Gastroesophageal sphincter (tissue), 3 donors: ENCODE data around the gene SIPA1.

Experiments
- CTCF ChIP-seq, 4 experiments: fragments of 200-600 bp in 2 of 4; fragments of 450-650 bp in 2 of 4; sonication (generic) in 1 of 4; IDR thresholded peaks; one replicate each; pipeline ENCODE4 v1.5.1; 2017 to 2019; ENCODE audit warnings: antibody characterized with exemption in 4 of 4, mild to moderate bottlenecking in 2 of 4, moderate library complexity in 2 of 4
- EP300 ChIP-seq: sonication (generic); formaldehyde crosslinking; IDR thresholded peaks from one replicate; pipeline ENCODE4 v1.6.1; 2017; ENCODE audit warnings: antibody characterized with exemption, mild to moderate bottlenecking
- POLR2A ChIP-seq, 2 donors: fragments of 450-650 bp; IDR thresholded peaks; one replicate each; pipeline ENCODE4 v1.6.1; 2017; ENCODE audit warnings: antibody characterized with exemption in 2 of 2, mild to moderate bottlenecking in 2 of 2, moderate library complexity in 1 of 2

- TF ChIP-seq CTCF (IDR thresholded peaks at IDR 0.05) (no peak), EP300 (no peak), POLR2A (IDR thresholded peaks at IDR 0.05) (no peak)
Measured at GRCh38 chr11:65651589-65652510, 13.9 kb downstream of the SIPA1 start.
